Mesendoderm (in vitro differentiated cells): ENCODE data around the gene JAZF1.

Source experiments
- DNase-seq: peaks from one replicate; pipeline ENCODE4 v3.0.0; 2013
- H2AK5ac ChIP-seq: 2 replicates; pipeline ENCODE4 v1.6.1; 2013; ENCODE audit warnings: low read length, inconsistent platforms
- H2BK120ac ChIP-seq: 2 replicates; pipeline ENCODE4 v1.6.1; 2013; ENCODE audit warnings: low read depth, mild to moderate bottlenecking, low read length, moderate library complexity, mixed read lengths
- H2BK15ac ChIP-seq: replicated peaks from 2 replicates; pipeline ENCODE4 v1.6.1; 2013; ENCODE audit warnings: low read depth, mild to moderate bottlenecking, moderate library complexity
- H2BK5ac ChIP-seq: 2 replicates; pipeline ENCODE4 v1.6.1; 2013; ENCODE audit warnings: low read length, inconsistent platforms
- H3K18ac ChIP-seq: 2 replicates; pipeline ENCODE4 v1.6.1; 2013; ENCODE audit warnings: mild to moderate bottlenecking, low read length, mixed read lengths
- H3K23ac ChIP-seq: one replicate; pipeline ENCODE4 v1.6.1; 2013; ENCODE audit warnings: low read length
- H3K27ac ChIP-seq: 2 replicates; pipeline ENCODE4 v1.5.1; 2013; ENCODE audit warnings: low read depth, mild to moderate bottlenecking, inconsistent platforms, low read length, moderate library complexity
- H3K27me3 ChIP-seq: 2 replicates; pipeline ENCODE4 v1.6.1; 2013; ENCODE audit warnings: low read length, control low read depth, mild to moderate bottlenecking, inconsistent platforms; ENCODE audit not compliant: insufficient read depth, poor library complexity
- H3K36me3 ChIP-seq: 2 replicates; pipeline ENCODE4 v1.6.1; 2013; ENCODE audit warnings: low read length, inconsistent platforms; ENCODE audit not compliant: control insufficient read depth, insufficient read depth
- H3K4ac ChIP-seq: one replicate; pipeline ENCODE4 v1.6.1; 2013; ENCODE audit warnings: low read depth, mild to moderate bottlenecking, low read length, moderate library complexity
- H3K4me1 ChIP-seq: 2 replicates; pipeline ENCODE4 v1.6.1; 2013; ENCODE audit warnings: low read depth, low read length, inconsistent platforms; ENCODE audit not compliant: control insufficient read depth
- H3K4me2 ChIP-seq: 2 replicates; pipeline ENCODE4 v1.6.1; 2013; ENCODE audit warnings: low read length
- H3K4me3 ChIP-seq: 2 replicates; pipeline ENCODE4 v1.5.1; 2013; ENCODE audit warnings: mild to moderate bottlenecking, low read length
- H3K56ac ChIP-seq: one replicate; pipeline ENCODE4 v1.6.1; 2013; ENCODE audit warnings: low read length
- H3K79me1 ChIP-seq: 2 replicates; pipeline ENCODE4 v1.6.1; 2013; ENCODE audit warnings: low read length, inconsistent platforms
- H3K79me2 ChIP-seq: 2 replicates; pipeline ENCODE4 v1.6.1; 2013; ENCODE audit warnings: mild to moderate bottlenecking, low read length; ENCODE audit not compliant: control insufficient read depth, insufficient read depth
- H3K9ac ChIP-seq: 2 replicates; pipeline ENCODE4 v1.6.1; 2013; ENCODE audit warnings: low read length, inconsistent platforms
- H4K5ac ChIP-seq: one replicate; pipeline ENCODE4 v1.6.1; 2013; ENCODE audit warnings: low read length
- H4K8ac ChIP-seq: one replicate; pipeline ENCODE4 v1.6.1; 2013; ENCODE audit warnings: low read depth, mild to moderate bottlenecking, control low read depth, low read length, moderate library complexity
- WGBS: extraction: QIAGEN DNeasy Blood & Tissue Kit; methylation state at CpG from one replicate; pipeline ENCODE4 v1.1.7; 2013; ENCODE audit warnings: low lambda C conversion rate, missing lambda C conversion rate; ENCODE audit not compliant: insufficient coverage; ENCODE audit errors: extremely low coverage; 5-methylcytosine and 5-hydroxymethylcytosine counted together

Gene JAZF1

GRCh38 chr7:28132959-28133870 lies 47.4 kb downstream of the JAZF1 start:
- DNase-seq = no peak
- H3K18ac ChIP-seq = no peak overlapping the region
- no peaks in the 10 kb centered on the region for H3K79me1 ChIP-seq
- no peak overlapping the region for H3K23ac ChIP-seq
- no peak overlapping the region for H2BK5ac ChIP-seq
- H2BK120ac ChIP-seq = no peak overlapping the region
- no peak overlapping the region for H4K5ac ChIP-seq
- H3K4ac ChIP-seq = no peak overlapping the region
- no peak overlapping the region for H3K4me3 ChIP-seq
- H3K4me1 ChIP-seq = peaks cover 6% of the 10 kb centered on the region
- H3K79me2 ChIP-seq = no peaks in the 10 kb centered on the region
- H3K9ac ChIP-seq = no peak overlapping the region
- no peak overlapping the region for H2AK5ac ChIP-seq
- no peaks in the 10 kb centered on the region for H3K27me3 ChIP-seq
- H3K27ac ChIP-seq = no peak overlapping the region
- no peak overlapping the region for H3K4me2 ChIP-seq
- H2BK15ac ChIP-seq = no peak overlapping the region
- H3K56ac ChIP-seq = no peak overlapping the region
- no peaks in the 10 kb centered on the region for H3K36me3 ChIP-seq
- no peak overlapping the region for H4K8ac ChIP-seq
- WGBS = no CpG with 5 or more reads among the region's 1 CpG

GRCh38 chr7:28130277-28130676 lies 50.3 kb downstream of the JAZF1 start:
- DNase-seq = no peak
- H3K36me3 ChIP-seq = no peaks in the 10 kb centered on the region
- no peaks in the 10 kb centered on the region for H3K27me3 ChIP-seq
- H3K4me2 ChIP-seq = no peak overlapping the region
- H3K27ac ChIP-seq = no peak overlapping the region
- H3K56ac ChIP-seq = no peak overlapping the region
- no CpG with 5 or more reads among the region's 3 CpGs for WGBS
- H3K18ac ChIP-seq = no peak overlapping the region
- no peak overlapping the region for H4K5ac ChIP-seq
- H3K4me3 ChIP-seq = no peak overlapping the region
- no peaks in the 10 kb centered on the region for H3K79me1 ChIP-seq
- no peak overlapping the region for H2AK5ac ChIP-seq
- no peaks in the 10 kb centered on the region for H3K79me2 ChIP-seq
- no peak overlapping the region for H3K23ac ChIP-seq
- no peak overlapping the region for H4K8ac ChIP-seq
- H3K4ac ChIP-seq = no peak overlapping the region
- H2BK15ac ChIP-seq = no peak overlapping the region
- H3K9ac ChIP-seq = no peak overlapping the region
- no peak overlapping the region for H2BK5ac ChIP-seq
- H3K4me1 ChIP-seq = peaks cover 7% of the 10 kb centered on the region
- H2BK120ac ChIP-seq = no peak overlapping the region

DNA sequence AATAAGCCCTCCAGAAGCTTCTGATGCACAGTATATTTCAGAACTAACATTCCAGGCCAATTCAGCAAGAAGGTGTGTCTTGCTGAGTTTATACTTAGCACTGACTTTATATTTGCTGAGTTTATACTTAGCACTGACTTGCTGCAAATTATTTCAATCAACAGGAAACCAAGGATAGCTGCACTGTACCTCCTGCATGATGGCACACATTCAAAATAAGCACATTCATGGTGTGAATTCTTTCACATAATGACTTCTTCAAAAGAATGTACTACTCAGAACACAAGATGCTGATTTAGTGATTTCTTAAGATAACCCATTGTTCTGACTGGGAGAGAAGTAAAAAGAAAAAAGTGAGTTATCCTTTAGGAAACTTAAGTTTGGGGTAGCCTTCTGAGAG lies 52.0 kb downstream of the JAZF1 start:
- H3K18ac ChIP-seq = no peak overlapping the region
- no peak overlapping the region for H2AK5ac ChIP-seq
- H3K4me2 ChIP-seq = no peak overlapping the region
- H3K27ac ChIP-seq = no peak overlapping the region
- no peaks in the 10 kb centered on the region for H3K27me3 ChIP-seq
- H3K4ac ChIP-seq = no peak overlapping the region
- no peak overlapping the region for H3K56ac ChIP-seq
- peaks cover 8% of the 10 kb centered on the region for H3K4me1 ChIP-seq
- no peak overlapping the region for H2BK120ac ChIP-seq
- no peak overlapping the region for H2BK5ac ChIP-seq
- H3K79me2 ChIP-seq = no peaks in the 10 kb centered on the region
- no peak overlapping the region for H4K5ac ChIP-seq
- no peak overlapping the region for H4K8ac ChIP-seq
- H3K36me3 ChIP-seq = no peaks in the 10 kb centered on the region
- H3K9ac ChIP-seq = no peak overlapping the region
- H2BK15ac ChIP-seq = peak overlapping the region; percentile 61
- H3K4me3 ChIP-seq = no peak overlapping the region
- H3K79me1 ChIP-seq = no peaks in the 10 kb centered on the region
- peak; percentile 16 for DNase-seq
- no peak overlapping the region for H3K23ac ChIP-seq

GRCh38 chr7:28126410-28127041 lies 54.1 kb downstream of the JAZF1 start:
- H3K4me1 ChIP-seq = peaks cover 8% of the 10 kb centered on the region
- no peaks in the 10 kb centered on the region for H3K79me1 ChIP-seq
- H3K4me3 ChIP-seq = no peak overlapping the region
- DNase-seq = no peak
- no peak overlapping the region for H3K4ac ChIP-seq
- no peak overlapping the region for H4K5ac ChIP-seq
- no peak overlapping the region for H2AK5ac ChIP-seq
- no peak overlapping the region for H4K8ac ChIP-seq
- no peak overlapping the region for H3K27ac ChIP-seq
- H2BK15ac ChIP-seq = no peak overlapping the region
- no peak overlapping the region for H3K18ac ChIP-seq
- no peaks in the 10 kb centered on the region for H3K79me2 ChIP-seq
- H2BK120ac ChIP-seq = no peak overlapping the region
- no peak overlapping the region for H3K9ac ChIP-seq
- no peak overlapping the region for H3K4me2 ChIP-seq
- H3K56ac ChIP-seq = no peak overlapping the region
- no peaks in the 10 kb centered on the region for H3K27me3 ChIP-seq
- H3K36me3 ChIP-seq = no peaks in the 10 kb centered on the region
- no CpG with 5 or more reads among the region's 5 CpGs for WGBS
- H3K23ac ChIP-seq = no peak overlapping the region
- H2BK5ac ChIP-seq = no peak overlapping the region

GRCh38 chr7:28125431-28126409 lies 54.9 kb downstream of the JAZF1 start:
- no peak overlapping the region for H2BK15ac ChIP-seq
- no peak overlapping the region for H2BK5ac ChIP-seq
- no peak overlapping the region for H3K27ac ChIP-seq
- no peaks in the 10 kb centered on the region for H3K79me1 ChIP-seq
- peaks cover 8% of the 10 kb centered on the region for H3K4me1 ChIP-seq
- no peak overlapping the region for H4K5ac ChIP-seq
- H3K36me3 ChIP-seq = no peaks in the 10 kb centered on the region
- no CpG with 5 or more reads among the region's 4 CpGs for WGBS
- H3K56ac ChIP-seq = no peak overlapping the region
- H3K23ac ChIP-seq = no peak overlapping the region
- no peak overlapping the region for H3K9ac ChIP-seq
- DNase-seq = peak; percentile 42
- no peak overlapping the region for H2BK120ac ChIP-seq
- H3K18ac ChIP-seq = no peak overlapping the region
- H3K4me2 ChIP-seq = no peak overlapping the region
- H3K79me2 ChIP-seq = no peaks in the 10 kb centered on the region
- no peak overlapping the region for H4K8ac ChIP-seq
- no peak overlapping the region for H2AK5ac ChIP-seq
- no peak overlapping the region for H3K4me3 ChIP-seq
- H3K27me3 ChIP-seq = no peaks in the 10 kb centered on the region
- H3K4ac ChIP-seq = no peak overlapping the region
